Tibial nerve (tissue), 4 donors: ENCODE results near the gene MAP7D3.

Source experiments
- EP300 ChIP-seq, 2 donors: sonication (generic); formaldehyde crosslinking; IDR thresholded peaks; one replicate each; pipeline ENCODE4 v1.6.1; 2017; ENCODE audit warnings: antibody characterized with exemption in 2 of 2, mild to moderate bottlenecking in 1 of 2
- POLR2A ChIP-seq, 2 donors: fragments of 450-650 bp; IDR thresholded peaks; one replicate each; pipeline ENCODE4 v1.6.1; 2017; ENCODE audit warnings: antibody characterized with exemption in 2 of 2, mild to moderate bottlenecking in 2 of 2, moderate library complexity in 2 of 2
- TF ChIP-seq, protein P1 (sequence below), 5 experiments: fragments of 200-600 bp in 3 of 5; fragments of 450-650 bp in 2 of 5; sonication (generic) in 3 of 5; IDR thresholded peaks; one replicate each; pipeline ENCODE4 v1.5.1; 2016 to 2019; ENCODE audit warnings: antibody characterized with exemption in 5 of 5, mild to moderate bottlenecking in 3 of 5, moderate library complexity in 2 of 5

DNA sequence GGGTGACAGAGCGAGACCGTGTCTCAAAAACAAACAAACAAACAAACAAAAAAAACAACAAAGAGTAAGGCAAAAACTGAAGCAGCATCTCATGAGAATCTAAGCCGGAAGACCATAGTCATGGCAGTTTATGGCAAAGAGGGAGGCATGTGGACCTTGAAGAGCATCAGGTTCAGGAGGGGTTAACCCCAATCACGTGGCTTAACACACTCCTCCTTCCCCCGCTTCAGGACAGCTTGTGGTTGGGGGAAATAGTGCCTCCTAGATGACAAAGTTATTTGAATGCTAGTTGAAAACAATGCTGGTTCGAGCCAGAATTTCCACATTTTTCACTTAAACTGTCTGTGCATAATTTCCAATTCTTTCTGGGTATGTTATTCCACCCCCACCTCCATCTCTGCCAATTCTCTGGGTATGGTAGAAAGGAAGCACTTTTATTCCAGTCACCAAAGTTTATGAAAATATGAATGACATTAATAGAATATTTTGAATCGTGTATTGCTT is 11.7 kb upstream of the MAP7D3 start:
- TF ChIP-seq, protein P1, sequence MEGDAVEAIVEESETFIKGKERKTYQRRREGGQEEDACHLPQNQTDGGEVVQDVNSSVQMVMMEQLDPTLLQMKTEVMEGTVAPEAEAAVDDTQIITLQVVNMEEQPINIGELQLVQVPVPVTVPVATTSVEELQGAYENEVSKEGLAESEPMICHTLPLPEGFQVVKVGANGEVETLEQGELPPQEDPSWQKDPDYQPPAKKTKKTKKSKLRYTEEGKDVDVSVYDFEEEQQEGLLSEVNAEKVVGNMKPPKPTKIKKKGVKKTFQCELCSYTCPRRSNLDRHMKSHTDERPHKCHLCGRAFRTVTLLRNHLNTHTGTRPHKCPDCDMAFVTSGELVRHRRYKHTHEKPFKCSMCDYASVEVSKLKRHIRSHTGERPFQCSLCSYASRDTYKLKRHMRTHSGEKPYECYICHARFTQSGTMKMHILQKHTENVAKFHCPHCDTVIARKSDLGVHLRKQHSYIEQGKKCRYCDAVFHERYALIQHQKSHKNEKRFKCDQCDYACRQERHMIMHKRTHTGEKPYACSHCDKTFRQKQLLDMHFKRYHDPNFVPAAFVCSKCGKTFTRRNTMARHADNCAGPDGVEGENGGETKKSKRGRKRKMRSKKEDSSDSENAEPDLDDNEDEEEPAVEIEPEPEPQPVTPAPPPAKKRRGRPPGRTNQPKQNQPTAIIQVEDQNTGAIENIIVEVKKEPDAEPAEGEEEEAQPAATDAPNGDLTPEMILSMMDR (IDR thresholded peaks at IDR 0.05), result no peak
- no peak for TF ChIP-seq POLR2A (IDR thresholded peaks at IDR 0.05)
- no peak for TF ChIP-seq EP300 (IDR thresholded peaks at IDR 0.05)
